GM18519 (cell line): ENCODE measurements around the gene ABHD1.
A peak's percentile ranks its signal among the peaks of the same experiment; 100 is the strongest.
"Not testable (repeated sequence)": the region's sequence is repeated elsewhere in the genome, so short reads cannot be mapped to it uniquely, and the experiment has no call there.

Experiments
- ATAC-seq: cut with Tn5 transposase; IDR thresholded peaks from one replicate; pipeline ENCODE4 v1.9.1; 2021; ENCODE audit warnings: mild to moderate bottlenecking, moderate library complexity; ENCODE audit not compliant: unreplicated experiment, low FRiP score

The ABHD1 gene

DNA sequence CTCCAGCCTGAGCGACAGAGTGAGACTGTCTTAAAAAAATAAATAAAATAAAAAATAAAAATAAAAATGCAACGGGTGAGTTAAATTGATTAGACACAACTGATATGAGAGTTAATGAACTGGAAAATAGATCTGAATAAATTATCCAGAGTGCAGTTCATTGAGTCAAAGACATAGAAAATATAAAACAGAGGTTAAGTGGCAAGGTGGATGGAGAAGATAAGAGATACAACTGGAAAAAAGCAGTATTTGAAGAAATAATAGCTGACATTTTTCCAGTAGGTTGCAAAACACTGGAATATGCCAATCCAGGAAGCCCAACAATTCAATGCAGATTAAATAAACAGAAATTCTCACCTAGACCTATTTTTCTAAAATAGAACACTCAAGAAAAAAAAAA, 15.4 kb upstream of the ABHD1 start:
- no peak for ATAC-seq

- ATAC-seq, result no peak
These were observed 14.5 kb upstream of the ABHD1 start for GRCh38 chr2:27109083-27109482.

DNA sequence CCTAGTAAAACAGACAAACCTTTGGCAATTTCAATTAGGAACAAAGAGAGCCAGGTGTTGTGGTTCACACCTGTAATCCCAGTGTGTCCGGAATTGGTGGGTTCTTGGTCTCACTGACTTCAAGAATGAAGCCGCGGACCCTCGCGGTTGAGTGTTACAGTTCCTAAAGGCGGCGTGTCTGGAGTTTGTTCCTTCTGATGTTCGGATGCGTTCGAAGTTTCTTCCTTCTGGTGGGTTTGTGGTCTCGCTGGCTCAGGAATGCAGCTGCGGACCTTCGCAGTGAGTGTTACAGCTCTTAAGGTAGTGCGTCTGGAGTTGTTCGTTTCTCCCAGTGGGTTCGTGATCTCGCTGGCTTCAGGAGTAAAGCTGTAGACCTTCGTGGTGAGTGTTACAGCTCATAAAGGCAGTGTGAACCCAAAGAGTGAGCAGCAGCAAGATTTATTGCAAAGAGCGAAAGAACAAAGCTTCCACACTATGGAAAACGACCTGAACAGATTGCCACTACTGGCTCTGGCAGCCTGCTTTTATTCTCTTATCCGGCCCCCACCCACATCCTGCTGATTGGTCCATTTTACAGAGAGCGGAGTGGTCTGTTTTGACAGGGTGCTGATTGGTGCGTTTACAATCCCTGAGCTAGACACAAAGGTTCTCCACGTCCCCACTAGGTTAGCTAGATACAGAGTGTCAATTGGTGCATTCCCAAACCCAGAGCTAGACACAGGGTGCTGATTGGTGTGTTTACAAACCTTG, 12.8 kb upstream of the ABHD1 start:
- ATAC-seq, result not testable (repeated sequence)

DNA sequence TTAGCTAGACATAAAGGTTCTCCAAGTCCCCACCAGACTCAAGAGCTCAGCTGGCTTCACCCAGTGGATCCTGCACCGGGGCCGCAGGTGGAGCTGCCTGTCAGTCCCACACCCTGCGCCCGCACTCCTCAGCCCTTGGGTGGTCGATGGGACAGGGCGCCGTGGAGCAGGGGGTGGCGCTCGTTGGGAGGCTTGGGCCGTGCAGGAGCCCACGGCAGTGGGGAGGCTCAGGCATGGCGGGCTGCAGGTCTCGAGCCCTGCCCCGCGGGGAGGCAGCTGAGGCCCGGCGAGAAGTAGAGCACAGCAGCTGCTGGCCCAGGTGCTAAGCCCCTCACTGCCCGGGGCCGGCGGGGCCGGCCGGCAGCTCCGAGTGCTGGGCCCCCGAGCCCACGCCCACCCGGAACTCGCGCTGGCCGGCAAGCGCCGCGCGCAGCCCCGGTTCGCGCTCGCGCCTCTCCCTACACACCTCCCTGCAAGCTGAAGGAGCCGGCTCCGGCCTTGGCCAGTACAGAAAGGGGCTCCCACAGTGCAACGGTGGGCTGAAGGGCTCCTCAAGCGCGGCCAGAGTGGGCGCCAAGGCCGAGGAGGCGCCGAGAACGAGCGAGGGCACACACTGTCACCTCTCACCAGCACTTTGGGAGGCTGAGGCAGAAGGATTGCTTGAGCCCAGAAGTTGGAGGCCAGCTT, 12.1 kb upstream of the ABHD1 start:
- not testable (repeated sequence) for ATAC-seq

- ATAC-seq, result no peak
These were observed 8.1 kb upstream of the ABHD1 start for GRCh38 chr2:27115519-27115918.

- no peak for ATAC-seq
These were observed 5.6 kb upstream of the ABHD1 start for GRCh38 chr2:27117995-27118524.

GRCh38 chr2:27118525-27119329, 4.9 kb upstream of the ABHD1 start, which contains the start of gene CGREF1:
CGREF1 (minus strand) TSS chr2:27119128; CDS start chr2:27104366, 14,762 bp downstream.
- no peak for ATAC-seq

DNA sequence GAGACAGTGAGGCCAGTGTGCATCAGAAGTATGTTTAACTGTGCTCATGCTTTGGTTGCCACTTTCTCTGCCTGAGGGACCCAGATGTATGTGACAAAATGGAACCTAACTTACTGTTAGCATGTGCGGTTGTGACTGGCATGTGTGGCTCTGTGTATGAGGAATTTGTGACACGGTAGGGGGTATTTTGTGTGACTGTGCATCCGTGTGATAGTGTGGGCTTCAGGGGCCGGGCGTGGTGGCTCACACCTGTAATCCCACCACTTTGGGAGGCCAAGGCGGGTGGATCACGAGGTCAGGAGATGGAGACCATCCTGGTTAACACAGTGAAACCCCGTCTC, 4.3 kb upstream of the ABHD1 start:
- ATAC-seq, result not testable (repeated sequence)

GRCh38 chr2:27121906-27122305, 1.7 kb upstream of the ABHD1 start:
- no peak for ATAC-seq

DNA sequence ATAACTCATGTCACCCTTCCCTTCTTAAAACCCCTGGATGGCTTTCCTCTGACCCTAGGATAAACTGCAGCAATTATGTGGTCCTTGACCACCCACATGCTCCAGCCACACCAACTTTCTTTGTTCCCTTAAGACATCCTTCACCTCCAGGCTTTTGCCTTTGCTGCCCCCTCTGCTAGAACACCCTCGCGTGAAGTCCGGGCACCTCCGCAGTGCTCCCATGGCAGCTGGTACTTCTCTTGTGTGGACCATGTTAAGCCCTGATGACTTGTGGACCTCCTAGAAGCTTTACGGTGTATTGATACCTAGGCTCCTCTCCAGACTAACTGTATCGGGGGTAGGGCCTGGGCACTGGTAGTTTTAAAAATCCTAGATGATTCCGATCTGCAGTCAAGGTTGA, 824 bp upstream of the ABHD1 start:
- ATAC-seq, result no peak

DNA sequence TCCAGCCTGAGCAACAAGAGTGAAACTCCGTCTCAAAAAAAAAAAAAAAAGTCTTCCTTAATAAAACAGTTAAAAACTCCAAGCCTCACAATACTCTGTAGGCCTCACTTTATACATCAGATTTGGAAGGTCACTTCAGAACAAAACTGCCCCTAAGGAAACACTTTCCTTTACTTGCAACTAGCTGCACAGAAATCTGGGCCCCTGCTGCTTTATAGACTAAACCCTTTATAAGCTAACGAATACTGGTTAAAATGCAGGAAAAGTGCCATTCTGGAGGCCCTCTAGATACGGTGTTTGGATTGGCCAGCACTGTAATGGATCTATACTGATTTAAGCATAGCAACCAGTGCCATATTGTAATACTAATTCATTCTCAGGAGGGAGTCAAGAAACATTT, 1.5 kb downstream of the ABHD1 start:
- ATAC-seq, result no peak

DNA sequence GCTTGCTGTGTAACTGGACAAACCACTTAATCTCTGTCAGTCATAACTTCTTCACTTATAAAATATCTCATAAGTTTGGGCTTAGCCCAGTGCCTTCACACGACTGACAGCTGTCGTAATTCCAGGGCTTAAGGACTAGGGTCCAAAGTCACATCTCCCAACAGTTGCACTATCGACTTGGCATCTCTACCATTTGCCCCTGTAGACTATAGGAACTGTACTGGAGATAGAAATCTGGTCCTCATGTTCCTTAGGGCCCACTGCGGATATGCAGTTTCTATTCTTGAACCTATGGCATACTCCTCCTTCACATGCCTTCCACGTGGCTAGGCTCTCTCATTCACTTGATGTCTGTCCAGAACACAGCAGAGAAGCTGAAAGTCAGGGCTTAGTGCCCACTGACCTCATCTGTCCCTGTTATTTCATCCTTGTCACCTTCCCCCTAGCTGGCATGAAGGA, 2.7 kb downstream of the ABHD1 start:
- no peak for ATAC-seq

DNA sequence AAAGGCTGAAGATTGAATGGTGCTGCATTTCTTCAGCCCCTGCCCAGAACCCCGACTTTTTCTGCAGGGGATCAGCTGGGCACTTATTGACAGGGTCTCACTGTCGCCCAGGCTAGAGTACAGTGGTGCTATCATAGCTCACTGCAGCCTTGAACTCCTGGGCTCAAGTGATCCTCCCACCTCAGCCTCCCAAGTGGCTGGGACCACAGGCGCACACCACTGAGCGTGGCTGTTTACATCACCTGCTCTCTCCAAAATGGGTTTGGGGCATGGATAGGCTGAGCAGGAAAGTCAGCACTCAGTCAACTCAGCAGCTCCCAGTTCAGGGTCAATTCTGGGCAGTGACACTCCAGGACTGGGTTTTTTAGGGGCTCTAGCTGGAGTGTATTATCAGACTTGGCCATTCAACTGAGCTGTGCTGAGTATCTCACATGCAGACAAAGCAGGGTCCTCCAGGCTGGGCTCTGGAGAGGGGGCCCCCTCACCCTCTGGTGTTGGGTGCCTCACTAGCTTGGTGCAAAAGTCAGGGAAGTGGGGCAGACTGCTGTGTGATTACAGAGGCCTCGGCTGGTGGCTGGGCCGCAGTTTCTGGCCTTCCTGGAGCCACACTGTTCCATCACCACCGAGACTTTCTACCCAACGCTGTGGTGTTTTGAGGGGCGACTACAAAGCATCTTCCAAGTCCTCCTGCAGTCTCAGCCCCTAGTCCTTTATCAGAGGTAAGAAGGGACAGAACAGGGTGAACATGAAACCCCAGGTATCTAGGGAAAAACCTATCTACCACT, 4.5 kb downstream of the ABHD1 start:
- ATAC-seq, result no peak

- ATAC-seq, result no peak
These were observed 5.3 kb downstream of the ABHD1 start for GRCh38 chr2:27128668-27129571.

GRCh38 chr2:27130396-27130795, 6.8 kb downstream of the ABHD1 start:
- no peak for ATAC-seq

DNA sequence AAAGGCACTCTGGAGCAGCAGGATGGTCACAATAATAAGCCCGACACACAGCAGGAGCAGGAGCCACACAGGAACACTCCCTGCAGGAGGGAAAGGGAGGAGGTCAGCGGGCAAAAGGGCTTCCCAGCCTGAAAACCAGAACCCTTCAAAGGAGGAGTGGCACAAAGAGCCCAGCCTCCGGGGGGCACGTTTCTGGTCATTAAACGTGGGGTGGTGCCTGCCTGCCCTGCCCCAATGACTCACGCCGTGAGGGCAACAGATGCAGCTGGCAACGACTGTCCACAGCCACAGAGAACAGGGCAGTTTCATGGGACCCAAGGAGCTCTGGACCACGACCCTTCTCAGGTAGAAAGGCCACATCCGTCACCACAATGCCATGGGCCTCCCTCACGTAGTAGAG, 7.8 kb downstream of the ABHD1 start:
- no peak for ATAC-seq

GRCh38 chr2:27133195-27133875, 9.7 kb downstream of the ABHD1 start:
- no peak for ATAC-seq

- peak; percentile 72 for ATAC-seq
These were observed 10.5 kb downstream of the ABHD1 start, which contains the start of gene PREB for GRCh38 chr2:27133905-27134780. PREB (minus strand) TSS chr2:27134636; CDS start chr2:27134421, 215 bp downstream.
